ENCODE measurements around the gene SSH2.
"Not testable (repeated sequence)": the region's sequence is repeated elsewhere in the genome, so short reads cannot be mapped to it uniquely, and the experiment has no call there.

The SSH2 gene

DNA sequence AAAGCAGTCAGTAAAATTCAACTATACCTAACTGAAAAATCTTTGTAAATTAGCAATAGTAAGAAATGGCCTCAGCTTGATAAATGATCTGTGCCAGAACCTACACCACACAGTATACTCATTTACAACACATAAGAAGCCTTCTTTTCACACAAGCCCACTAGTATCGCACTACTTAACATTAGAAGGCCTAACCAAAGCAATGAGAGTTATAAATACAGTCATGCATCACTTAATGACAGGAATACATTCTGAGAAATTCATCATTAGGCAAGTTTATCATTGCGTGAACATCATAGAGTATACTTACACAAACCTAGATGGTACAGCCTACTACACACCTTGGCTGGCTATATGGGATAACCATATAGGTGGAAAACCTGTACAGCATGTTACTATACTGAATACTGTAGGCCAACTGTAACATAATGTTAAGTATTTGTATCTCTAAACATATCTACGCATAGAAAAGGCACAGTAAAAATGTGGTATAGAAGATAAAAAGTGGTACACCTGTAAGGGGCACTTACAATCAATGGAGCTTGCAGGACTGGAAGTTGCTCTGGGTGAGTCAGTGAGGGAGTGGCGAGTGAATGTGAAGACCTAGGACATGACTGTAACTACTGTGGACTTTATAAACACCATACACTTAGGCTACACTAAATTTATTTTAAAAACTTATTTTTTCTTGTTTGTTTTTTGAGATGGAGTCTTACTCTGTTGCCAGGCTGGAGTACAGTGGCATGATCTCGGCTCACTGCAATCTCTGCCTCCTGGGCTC is 180.8 kb downstream of the SSH2 start:
- peak overlapping the region; percentile 47 for H3K27ac ChIP-seq

DNA sequence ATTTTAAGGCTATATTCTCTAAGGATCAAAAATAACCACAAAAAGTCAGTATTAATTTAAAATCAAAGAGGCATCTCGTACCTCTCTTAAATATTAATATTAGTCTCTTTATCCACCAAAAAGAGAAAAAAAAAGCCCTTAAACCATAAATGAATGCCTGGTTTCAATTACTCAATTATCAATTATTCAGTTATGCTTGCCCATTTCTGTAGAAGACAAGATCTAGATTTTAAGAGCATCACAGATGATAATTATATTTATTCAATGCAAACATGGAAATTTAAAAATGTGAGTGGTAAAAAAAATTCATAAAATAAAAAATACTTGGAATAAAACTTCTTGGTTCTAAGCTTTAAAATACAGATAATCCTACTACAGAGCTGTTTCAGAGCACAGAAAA is 181.6 kb downstream of the SSH2 start:
- no peak overlapping the region for H3K27ac ChIP-seq
- DNase-seq (ENCODE audit: low read depth, low spot score), result no peak

More for the DNA sequence above, 180.8 kb downstream of the SSH2 start:
- DNase-seq (ENCODE audit: low read depth, low spot score), result no peak

DNA sequence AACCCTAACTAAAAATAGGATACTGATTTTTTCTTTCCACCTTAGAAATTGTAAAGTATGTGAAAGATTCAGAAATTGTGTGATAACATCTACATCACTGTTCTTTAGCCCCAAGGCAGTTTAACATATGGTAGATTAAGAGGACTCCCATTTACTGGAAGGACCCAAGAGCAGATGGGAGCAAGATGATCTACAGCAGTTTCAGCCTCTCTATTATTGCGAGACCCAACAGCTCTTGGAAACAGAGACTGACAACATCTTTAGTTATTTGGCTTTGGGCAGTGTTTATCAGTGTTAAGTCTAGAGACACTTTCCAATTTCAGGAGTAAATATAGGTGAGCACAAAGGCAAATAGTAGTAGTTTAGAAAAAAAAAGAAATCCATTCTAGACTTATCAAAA is 182.4 kb downstream of the SSH2 start:
- H3K27ac ChIP-seq, result no peak overlapping the region
- DNase-seq (ENCODE audit: low read depth, low spot score), result no peak

DNA sequence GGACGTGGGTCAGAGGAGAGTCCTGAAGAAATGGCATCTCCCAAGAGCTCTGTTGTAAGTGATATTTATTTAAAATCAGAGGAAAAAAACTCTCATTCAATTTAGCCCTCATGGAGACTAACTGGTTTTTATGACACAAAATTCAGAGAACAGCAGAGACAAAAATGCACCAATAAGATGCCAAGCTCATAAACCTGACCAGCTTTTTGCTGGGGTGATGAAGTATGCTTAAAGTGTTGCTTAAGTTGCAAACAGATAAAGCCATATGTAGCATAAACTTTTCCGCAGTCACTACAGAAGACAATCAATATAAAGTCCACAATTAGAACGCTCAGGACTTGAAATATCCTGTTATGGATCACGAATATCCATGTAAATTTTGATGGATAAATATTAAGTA is 183.4 kb downstream of the SSH2 start:
- no peak for DNase-seq (ENCODE audit: low read depth, low spot score)
- no peak overlapping the region for H3K27ac ChIP-seq

DNA sequence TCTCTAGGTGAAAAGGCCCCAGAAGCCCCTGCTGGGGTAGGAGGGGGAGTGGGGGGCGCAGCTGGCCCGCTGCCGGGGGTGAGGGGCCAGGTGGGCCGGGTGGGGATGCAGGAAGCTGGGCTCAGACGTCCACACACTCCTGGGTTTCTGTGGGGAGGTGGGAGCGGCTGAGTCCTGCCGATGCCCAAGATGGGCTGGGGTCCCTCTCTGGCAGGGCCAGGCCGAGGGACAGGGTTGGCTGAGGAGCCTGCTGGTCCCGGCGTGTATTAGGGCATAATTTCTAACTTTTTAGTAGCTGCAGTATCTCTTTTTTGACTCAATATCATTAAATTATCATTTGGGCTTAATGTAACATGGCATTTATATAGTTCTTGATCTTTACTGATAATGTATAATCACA is 185.9 kb downstream of the SSH2 start:
- no peak for DNase-seq (ENCODE audit: low read depth, low spot score)
- H3K27ac ChIP-seq, result peak overlapping the region; percentile 68

DNA sequence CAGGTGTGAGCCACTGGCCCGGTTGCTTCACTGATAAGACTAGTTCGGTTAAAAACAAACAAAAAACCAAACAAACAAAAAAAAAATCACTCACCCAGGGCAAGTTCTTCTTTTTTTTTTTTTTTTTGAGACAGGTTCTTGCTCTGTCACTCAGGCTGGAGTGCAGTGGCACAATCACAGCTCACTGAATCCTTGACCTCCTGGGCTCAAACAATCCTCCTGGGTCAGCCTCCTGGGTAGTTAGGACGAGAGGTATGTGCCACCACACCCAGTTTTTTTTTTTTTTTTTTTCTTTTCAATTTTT is 187.9 kb downstream of the SSH2 start:
- H3K27ac ChIP-seq, result no peak overlapping the region
- DNase-seq (ENCODE audit: low read depth, low spot score), result no peak

DNA sequence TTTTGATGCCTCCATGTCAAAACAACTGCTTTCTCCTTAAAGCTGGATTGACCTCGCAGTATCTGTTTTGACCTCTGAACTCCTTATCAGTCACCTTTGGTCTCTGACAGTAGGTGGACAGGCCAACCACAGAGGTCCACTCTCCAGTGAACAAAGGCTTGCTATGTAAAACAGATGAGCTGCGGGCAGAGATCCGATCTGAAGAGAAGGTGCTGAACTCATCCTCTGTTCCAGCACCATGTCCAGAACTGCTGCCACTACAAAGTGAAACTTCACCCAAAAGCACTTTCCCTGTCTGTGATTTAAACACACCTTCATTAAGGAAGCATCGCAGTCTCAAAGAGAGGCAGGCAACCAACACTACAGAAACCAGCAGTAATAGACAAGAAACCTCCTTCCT is 190.0 kb downstream of the SSH2 start:
- DNase-seq (ENCODE audit: low read depth, low spot score), result no peak
- H3K27ac ChIP-seq, result no peak overlapping the region

DNA sequence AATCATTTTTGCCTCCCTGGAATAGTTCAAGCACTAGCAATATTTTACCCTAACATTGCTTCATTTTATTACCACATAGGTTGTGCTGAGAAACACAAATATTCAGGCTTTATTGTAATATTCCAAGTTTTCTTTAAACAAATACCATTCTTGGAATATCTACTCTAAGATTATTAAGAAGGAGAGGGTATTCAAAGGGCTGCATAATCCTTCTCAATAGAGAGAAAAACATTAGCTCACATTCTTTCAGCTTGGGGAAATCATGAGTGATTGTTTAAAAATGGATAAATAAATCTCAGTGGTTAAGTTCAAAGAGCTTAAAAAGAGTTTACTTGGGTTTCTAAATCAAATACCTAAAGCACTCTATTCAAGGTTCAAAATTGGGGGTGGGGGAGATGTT is 195.4 kb downstream of the SSH2 start:
- H3K27ac ChIP-seq, result no peak overlapping the region
- no peak for DNase-seq (ENCODE audit: low read depth, low spot score)

DNA sequence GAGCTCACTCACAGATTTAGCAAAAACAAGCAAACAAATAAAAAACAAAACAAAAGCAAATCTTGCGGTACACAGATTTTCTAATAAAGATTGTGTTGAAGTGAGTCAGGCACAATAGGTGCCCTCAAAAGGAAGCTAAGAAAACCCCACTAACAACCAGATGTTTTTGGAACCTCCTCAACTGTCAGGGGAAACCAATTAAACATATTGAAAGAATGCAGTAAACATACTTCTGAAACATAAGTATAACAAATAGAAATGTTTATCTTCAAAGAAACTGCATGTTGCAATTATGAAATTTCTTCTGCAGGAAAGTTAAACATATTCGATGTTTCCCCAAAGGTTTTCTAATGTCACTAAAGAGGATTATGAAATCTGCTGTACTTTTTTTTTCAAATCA is 196.9 kb downstream of the SSH2 start:
- peak overlapping the region; percentile 89 for H3K27ac ChIP-seq
- DNase-seq (ENCODE audit: low read depth, low spot score), result peak; percentile 39

DNA sequence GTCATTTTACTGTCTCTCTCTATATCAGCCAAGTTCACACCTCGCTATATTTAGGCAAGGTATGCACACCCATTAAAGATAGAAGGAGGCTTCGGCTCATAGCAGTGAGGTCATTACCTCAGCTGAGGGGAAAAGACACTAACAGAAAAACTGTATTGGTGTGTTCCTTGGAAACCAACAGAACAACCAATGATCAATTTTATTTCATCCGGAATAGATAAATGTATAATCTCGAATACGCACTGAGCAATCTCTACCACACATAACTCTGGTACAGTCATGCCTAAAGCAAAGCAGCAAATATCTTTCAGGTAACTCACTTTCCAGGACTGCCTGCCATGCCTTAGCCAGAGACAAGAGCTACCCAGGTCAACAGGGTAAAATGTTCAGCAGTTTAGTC is 197.4 kb downstream of the SSH2 start:
- DNase-seq (ENCODE audit: low read depth, low spot score), result peak; percentile 76
- H3K27ac ChIP-seq, result peak overlapping the region; percentile 89

DNA sequence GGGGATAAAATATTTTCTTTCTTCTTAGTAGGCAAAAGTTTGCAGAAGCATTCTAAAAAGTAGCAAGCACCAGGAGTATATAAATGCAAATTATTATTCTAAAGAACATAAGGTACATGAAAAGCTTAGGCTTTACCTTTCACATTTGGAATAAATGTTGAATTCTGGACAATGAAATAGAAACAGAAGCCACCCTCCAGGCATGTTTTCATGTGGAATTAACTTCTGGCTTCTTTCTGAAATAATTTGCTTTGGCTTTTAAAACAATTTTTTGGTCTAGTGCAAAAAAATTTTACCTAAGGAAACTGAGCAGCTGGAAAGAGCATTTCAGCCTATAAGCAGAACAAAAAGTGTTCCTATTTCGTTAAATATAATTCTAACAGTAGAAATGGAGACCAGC is 197.8 kb downstream of the SSH2 start:
- no peak for DNase-seq (ENCODE audit: low read depth, low spot score)
- H3K27ac ChIP-seq, result peak overlapping the region; percentile 89

DNA sequence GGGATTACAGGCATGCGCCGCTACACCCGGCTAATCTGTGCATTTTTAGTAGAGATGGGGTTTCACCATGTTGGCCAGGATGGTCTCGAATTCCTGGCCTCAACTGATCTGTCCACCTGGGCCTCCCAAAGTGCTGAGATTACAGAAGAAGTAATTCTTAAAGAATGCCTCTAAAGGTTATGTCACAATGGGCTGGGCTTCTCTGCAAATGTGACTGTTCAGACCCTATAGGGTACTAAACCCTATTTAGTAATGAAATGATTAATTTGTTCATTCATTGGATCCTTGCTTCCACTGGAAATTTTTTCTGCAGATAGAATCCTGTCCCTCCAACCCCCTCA is 198.5 kb downstream of the SSH2 start:
- peak overlapping the region; percentile 89 for H3K27ac ChIP-seq

DNA sequence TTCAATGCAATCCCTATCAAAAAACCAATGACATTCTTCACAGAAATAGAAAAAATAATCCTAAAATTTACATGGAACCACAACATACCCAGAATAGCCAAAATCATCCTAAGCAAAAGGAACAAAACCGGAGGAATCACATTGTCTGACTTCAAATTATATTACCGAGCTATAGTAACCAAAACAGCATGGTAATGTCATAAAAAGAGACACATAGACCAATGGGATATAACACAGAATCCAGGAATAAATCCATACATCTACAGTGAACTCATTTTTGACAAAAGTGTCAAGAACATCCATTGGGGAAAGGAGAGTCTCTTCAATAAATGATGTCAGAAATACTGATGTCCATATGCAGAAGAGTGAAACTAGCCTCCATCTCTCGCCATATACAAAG is 201.5 kb downstream of the SSH2 start:
- H3K27ac ChIP-seq, result no peak overlapping the region
- DNase-seq (ENCODE audit: low read depth, low spot score), result no peak

More for the DNA sequence above, 198.5 kb downstream of the SSH2 start:
- DNase-seq (ENCODE audit: low read depth, low spot score), result no peak

DNA sequence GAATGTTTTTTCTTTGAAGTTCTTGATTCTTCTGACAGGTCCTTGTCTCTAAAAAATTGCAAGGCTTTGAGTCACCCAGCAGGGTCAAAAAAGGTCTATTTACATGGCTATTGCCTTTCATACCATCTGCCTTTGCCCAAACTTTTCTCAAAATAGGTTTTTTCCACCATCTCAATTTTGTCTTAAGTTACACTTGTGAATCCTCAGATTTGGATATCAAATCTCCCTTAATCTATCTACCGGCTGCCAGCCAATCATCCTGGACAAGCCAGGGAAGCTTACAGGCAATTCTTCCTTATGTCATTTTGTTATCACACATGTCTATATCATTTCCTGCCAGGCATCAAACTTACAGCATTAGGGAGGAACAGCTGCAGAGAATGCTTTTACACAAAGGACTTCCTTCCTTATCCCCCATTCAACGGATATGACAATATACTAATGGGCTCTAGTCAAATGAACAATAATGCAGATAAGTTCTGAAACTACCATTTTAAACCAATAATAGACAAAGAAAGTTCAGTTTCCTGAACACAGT is 203.2 kb downstream of the SSH2 start:
- peak overlapping the region; percentile 65 for H3K27ac ChIP-seq
- DNase-seq (ENCODE audit: low read depth, low spot score), result no peak

DNA sequence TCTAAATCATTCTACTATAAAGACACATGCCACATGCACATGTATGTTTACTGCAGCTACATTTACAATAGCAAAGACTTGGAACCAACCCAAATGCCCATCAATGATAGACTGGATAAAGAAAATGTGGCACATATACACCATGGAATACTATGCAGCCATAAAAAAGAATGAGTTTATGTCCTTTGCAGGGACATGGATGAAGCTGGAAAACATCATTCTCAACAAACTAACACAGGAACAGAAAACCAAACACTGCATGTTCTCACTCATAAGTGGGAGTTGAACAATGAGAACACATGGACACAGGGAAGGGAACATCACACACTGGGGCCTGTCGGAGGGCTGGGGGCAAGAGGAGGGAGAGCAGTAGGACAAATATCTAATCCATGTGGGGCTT is 204.6 kb downstream of the SSH2 start:
- H3K27ac ChIP-seq; DNase-seq (ENCODE audit: low read depth, low spot score): not testable (repeated sequence)

DNA sequence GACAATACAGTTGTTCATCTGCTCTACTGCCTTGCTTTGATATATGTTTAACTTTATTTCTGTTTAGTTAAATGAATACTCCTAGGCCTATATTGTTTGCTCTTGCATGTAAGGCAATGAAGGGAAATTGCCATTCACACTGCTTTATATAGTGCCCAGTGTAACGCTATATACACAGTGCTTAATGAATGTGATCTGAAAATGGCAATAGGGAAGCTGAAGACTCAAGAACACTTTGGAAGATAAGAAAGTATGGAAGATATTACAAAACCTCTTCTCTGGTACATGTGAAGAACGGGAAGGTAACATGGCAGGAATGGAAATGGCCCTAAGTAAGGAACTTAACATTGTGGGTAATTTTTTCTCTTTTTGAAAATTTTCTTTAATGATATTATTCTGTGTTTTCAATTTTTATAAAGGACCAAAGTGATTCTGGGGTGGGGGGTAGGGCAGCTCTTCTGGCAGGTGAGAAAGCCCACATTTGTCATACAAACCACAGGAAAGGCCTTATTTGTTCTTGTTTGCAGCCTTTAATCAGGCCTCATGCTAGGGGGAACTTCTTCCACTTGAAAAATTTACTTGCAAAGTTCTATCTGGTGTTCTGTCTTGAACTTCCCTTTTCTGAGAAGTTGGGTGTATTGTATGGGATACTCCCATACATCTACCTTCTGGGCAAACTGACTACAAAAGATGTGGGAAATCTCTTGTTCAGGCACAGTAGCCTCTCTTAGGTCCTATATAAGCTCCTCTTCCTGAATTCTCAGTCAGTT is 206.6 kb downstream of the SSH2 start:
- DNase-seq (ENCODE audit: low read depth, low spot score), result no peak
- H3K27ac ChIP-seq, result no peak overlapping the region

DNA sequence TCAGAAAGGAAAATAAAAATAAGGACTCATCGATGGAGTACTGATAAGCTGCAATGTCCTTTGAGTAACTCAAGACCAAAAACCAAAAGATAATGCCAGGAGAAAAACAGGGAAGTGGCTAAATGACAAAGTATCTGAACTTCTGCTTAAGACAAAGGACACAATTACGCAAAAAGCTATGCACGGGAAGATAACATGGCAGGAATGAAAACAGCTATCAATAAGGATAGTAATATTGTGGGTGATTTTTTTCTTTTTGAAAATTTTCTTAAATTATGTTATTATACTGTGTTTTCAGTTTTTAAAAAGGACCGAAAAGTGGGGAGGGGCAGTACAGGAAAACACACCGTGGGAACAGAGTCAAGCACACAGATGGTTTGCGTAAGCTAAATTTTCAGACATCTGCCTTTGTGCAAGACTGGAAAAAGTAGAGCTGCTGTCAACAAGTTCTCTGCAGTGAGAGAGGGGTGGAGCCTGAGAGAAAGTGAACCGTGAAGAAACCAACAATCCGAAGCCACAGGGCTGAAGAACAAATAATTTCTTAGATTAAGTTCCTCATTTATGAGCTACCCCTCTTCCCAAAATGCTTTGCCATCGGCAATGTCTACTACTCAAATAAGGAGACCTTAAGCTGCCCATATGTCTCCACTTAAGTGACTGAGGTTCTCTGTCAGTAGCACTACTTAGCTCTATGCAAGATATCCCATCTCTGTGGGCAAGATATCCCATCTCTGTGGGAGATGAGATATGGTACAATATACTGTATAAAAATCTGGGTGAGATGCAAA is 207.4 kb downstream of the SSH2 start:
- DNase-seq (ENCODE audit: low read depth, low spot score), result no peak
- H3K27ac ChIP-seq, result no peak overlapping the region

DNA sequence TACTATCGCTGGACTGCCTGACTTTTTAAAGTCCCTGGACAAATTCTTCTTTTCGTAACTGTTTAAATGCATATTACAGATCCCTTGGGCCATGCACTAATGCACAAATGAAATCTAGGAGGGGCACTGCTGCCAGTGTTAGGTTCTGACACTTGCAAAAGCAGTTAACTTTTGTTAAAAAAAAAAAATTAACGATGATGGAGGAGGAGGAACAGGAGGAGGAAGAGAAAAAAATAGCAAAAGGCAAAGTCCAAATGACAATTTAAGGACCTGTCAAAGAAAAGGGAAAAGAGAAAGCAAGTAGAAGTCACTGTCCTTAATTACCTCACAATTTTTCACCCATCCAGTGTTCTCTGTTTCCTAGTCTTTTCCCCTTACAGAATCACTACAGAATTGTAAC is 209.5 kb downstream of the SSH2 start:
- no peak for DNase-seq (ENCODE audit: low read depth, low spot score)
- no peak overlapping the region for H3K27ac ChIP-seq

DNA sequence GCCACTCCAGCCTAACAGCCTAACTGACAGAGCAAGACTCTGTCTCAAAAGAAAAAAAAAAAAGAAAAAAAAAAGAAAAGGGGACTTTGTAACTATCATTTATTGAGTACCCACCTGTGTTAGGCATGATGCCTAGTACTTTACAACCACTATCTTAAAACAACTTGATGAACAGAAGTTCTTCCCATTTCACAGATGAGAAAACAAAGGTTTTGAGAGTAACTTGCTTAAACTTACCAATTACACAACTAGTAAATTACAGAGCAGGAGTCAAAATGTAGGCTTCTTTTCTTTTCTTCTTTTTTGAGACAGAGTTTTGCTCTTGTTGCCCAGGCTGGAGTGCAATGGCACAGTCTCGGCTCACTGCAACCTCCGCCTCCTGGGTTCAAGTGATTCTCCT is 210.6 kb downstream of the SSH2 start:
- H3K27ac ChIP-seq, result no peak overlapping the region
- DNase-seq (ENCODE audit: low read depth, low spot score), result no peak

DNA sequence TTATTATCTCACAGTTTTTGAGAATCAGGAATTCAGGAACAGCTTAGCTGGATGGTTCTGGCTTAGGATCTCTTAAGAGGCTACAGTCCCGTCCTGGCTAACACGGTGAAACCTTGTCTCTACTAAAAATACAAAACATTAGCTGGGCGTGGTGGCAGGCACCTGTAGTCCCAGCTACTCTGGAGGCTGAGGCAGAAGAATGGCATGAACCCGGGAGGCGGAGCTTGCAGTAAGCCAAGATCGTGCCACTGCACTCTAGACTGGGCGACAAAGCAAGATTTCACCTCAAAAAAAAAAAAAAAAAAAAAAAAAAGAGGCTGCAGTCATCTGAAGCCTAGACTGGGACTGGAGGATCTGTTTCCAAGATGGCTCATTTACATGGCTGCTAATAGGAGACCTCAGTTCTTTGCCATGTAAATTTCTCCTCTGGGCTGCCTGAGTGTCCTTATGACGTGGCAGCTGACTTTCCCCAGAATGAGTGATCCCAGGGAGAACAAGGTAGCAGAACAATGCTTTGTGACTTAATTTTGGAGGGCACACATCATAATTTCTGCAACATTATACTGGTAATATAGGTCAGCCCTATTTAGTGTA is 211.5 kb downstream of the SSH2 start:
- H3K27ac ChIP-seq, result no peak overlapping the region
- no peak for DNase-seq (ENCODE audit: low read depth, low spot score)

DNA sequence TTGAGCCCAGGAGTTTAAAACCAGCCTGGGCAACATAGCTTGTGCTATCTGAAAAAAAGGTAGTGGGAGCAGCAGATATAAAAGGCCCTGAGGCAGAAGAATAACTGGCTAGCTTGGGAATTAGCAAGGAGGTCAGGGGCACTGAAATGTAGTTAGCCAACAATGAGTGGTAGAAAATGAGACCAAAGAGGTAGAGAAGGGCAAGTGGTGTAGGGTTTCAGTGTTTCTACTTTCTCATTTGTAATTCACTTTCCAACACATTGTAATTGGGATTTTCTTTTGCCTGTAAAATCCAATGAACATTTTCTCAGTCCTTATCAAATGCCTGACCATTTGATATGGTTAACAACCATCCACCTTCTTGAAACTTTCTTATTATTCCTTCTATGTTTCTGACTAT is 212.2 kb downstream of the SSH2 start:
- DNase-seq (ENCODE audit: low read depth, low spot score), result no peak

More for the DNA sequence above, 212.2 kb downstream of the SSH2 start:
- no peak overlapping the region for H3K27ac ChIP-seq

Measured in epithelial cell of prostate (primary cell).